ENCODE measurements around the gene B4GALT2.

Gene B4GALT2

DNA sequence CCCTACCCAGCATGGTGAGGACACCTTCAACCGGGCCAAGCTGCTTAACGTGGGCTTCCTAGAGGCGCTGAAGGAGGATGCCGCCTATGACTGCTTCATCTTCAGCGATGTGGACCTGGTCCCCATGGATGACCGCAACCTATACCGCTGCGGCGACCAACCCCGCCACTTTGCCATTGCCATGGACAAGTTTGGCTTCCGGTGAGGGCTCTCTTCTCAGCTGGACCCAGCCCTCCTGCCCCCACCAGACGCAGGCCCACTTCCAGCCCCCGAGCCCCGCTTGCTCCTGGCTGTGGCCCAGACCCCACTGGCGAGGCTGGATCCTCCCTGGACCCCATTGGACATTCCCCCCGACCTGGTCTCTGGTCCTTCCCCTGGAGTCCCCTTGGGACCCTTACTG is 5.8 kb downstream of the B4GALT2 start:
- DNase-seq (ENCODE audit: low read depth), result no peak

- no peak for DNase-seq (ENCODE audit: low read depth)
These were observed 7.1 kb downstream of the B4GALT2 start for GRCh38 chr1:43985984-43986595.

DNA sequence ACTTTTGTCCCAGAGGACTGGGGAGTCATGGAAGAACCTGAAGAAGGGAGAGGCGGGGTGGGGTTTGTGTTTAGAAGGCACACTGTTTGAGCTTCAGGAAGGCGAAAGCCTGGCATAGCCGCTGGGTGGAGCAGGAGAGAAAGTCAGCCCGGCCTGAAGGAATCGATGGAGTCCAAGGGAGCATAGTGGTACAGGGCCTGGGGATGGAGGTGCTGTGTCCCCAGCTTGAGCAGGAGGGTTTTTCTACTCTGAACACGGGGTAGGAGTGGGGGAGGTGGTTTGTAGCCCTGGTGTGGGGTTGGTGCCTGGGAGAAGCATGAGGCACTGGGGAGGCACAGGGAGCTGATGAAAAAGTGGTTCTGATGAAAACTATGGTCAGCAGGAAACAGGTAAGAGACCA is 7.7 kb downstream of the B4GALT2 start:
- DNase-seq (ENCODE audit: low read depth), result no peak

GRCh38 chr1:43987159-43987902 is 8.3 kb downstream of the B4GALT2 start:
- DNase-seq (ENCODE audit: low read depth), result no peak

DNA sequence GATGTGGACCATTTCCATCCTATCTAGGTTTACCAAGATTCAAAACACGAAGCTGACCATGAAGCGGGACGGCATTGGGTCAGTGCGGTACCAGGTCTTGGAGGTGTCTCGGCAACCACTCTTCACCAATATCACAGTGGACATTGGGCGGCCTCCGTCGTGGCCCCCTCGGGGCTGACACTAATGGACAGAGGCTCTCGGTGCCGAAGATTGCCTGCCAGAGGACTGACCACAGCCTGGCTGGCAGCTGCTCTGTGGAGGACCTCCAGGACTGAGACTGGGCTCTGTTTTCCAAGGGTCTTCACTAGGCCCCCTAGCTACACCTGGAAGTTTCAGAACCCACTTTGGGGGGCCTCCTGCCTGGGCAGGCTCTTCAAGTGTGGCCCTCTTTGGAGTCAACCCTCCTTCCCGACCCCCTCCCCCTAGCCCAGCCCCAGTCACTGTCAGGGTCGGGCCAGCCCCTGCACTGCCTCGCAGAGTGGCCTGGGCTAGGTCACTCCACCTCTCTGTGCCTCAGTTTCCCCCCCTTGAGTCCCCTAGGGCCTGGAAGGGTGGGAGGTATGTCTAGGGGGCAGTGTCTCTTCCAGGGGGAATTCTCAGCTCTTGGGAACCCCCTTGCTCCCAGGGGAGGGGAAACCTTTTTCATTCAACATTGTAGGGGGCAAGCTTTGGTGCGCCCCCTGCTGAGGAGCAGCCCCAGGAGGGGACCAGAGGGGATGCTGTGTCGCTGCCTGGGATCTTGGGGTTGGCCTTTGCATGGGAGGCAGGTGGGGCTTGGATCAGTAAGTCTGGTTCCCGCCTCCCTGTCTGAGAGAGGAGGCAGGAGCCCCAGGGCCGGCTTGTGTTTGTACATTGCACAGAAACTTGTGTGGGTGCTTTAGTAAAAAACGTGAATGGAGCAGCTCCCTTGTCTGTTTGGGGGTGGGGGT is 11.5 kb downstream of the B4GALT2 start:
- no peak for DNase-seq (ENCODE audit: low read depth)

GRCh38 chr1:43991200-43991475 is 12.1 kb downstream of the B4GALT2 start:
- DNase-seq (ENCODE audit: low read depth), result no peak

GRCh38 chr1:43991476-43992231 is 12.6 kb downstream of the B4GALT2 start, which contains the start of gene CCDC24:
TSS of gene CCDC24 (plus strand) at chr1:43991599. CDS start at chr1:43991879, 280 bp downstream.
- peak; percentile 45 for DNase-seq (ENCODE audit: low read depth)

GRCh38 chr1:43992232-43992995 is 13.4 kb downstream of the B4GALT2 start:
- no peak for DNase-seq (ENCODE audit: low read depth)

GRCh38 chr1:43993206-43993914 is 14.3 kb downstream of the B4GALT2 start:
- no peak for DNase-seq (ENCODE audit: low read depth)

DNA sequence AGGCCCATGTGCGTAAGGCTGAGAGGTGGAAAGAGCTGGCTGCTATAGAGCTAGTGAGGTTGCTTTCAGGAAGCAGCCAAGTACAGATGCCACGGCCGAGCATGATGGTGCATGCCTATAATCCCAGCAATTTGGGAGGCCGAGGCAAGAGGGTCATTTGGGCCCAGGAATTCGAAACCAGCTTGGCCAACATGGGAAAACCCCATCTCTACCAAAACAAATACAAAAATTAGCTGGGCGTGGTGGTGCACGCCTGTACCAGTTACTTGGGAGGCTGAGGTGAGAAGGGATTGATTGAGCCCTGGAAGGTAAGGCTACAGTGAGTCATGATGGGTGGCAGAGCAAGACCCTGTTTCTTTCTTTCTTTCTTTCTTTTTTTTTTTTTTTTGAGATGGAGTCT is 15.1 kb downstream of the B4GALT2 start:
- no peak for DNase-seq (ENCODE audit: low read depth)

DNA sequence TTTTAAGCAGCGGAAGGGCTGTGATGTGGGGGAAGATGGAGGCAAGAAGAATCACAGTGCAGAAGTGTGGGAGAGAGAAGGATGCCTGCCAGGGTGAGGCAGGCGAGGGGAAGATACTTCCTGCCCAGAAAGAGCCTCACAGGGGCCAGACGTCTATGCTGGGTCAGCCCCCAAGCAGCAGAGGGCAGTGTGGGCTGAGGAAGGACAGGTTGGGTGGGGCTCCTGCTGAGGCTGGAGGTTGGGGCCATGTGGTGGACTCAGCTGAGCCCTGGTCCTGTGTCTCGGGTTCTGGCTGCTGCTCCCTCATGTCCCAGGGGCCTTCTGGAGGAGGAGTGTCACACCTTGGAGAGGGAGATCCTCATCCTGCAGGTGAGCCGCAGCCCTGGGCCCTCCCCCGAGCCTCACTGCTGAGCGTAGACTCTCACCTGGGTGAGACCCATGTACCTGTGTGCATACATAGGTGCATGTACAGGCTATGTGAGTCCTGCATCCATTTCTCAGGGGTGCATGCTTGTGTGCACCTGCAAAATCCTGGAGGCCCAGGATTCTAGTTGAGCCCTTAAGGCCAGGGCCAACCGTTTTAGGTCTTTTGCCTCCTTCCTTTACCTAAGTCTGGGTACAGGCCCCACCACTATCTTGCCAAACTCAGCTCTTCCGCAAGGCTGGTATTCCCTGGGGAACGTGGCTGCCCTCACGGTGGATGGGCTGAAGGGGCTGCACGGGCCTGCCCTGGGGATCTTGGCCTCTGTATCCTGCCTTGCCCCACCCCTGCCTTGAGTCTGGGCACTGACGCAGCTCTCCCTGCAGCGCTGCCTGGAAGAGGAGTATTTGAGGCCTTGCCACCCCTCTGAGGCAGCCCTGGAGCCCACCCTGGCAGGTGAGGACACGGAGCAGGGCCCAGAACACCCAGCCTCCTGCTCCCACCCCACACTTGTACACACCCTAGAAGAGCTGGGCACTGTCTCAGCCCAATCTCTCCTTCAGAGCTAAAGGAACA is 16.1 kb downstream of the B4GALT2 start:
- no peak for DNase-seq (ENCODE audit: low read depth)

DNA sequence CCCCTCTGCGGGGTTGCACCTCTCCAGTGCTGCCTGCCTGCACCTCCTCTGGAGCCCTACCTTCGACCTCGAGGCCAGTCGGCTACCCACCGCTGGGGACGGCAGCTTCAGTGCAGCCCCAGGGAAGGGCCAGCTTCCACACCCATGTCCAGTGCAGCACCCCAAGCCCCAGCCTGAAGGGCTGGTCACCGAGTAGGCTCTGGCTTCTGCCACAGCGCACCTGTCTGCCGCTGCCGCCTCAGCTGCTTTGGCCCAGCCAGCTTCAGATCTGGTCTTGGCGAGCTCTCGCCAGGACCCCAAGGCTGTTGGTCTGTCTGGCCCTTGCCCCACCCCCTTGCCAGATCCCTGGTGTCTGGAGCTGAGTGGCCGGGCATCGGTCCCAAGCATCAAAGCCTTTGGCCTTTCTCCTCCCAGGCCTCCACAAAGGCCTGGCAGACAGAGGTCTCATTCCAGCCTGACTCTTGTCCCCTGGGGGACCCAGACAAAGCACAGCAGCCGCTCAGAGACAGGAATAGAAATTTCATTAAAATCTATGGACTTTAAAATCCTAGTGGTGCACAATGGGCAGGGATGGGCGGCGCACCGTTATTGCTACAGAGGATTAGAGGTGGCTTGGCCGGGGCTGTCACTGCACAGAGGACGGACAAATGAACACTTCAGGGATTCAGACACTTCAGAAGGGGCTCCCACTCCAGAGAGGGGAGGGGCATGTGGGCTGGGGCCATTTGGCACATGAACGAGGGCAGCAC is 17.1 kb downstream of the B4GALT2 start:
- DNase-seq (ENCODE audit: low read depth), result no peak

- no peak for DNase-seq (ENCODE audit: low read depth)
These were observed 17.7 kb downstream of the B4GALT2 start for GRCh38 chr1:43996733-43997115.

GRCh38 chr1:43997295-43997999 is 18.4 kb downstream of the B4GALT2 start:
- no peak for DNase-seq (ENCODE audit: low read depth)

- no peak for DNase-seq (ENCODE audit: low read depth)
These were observed 19.0 kb downstream of the B4GALT2 start for GRCh38 chr1:43998000-43998378.

DNA sequence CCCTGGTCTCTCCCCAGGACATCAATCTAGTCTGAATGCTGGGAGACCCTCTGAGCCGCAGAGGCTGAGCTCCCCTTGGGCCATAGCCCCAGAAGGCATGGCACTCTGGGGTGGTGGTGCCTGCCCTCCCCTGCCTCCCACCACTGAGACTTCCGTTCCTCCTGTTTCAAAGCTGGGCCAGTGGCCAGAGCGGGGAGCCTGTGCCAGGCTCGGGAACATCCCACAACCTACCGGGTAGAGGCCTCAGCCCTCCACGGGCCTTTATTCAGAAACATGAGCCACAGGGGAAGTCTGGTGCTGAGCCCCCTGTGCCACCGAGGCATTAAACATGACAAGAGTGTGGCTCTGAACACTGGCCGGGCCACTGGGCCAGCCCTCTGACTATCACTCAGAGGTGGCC is 20.4 kb downstream of the B4GALT2 start:
- no peak for DNase-seq (ENCODE audit: low read depth)

GRCh38 chr1:44000122-44000665 is 21.2 kb downstream of the B4GALT2 start:
- no peak for DNase-seq (ENCODE audit: low read depth)

DNA sequence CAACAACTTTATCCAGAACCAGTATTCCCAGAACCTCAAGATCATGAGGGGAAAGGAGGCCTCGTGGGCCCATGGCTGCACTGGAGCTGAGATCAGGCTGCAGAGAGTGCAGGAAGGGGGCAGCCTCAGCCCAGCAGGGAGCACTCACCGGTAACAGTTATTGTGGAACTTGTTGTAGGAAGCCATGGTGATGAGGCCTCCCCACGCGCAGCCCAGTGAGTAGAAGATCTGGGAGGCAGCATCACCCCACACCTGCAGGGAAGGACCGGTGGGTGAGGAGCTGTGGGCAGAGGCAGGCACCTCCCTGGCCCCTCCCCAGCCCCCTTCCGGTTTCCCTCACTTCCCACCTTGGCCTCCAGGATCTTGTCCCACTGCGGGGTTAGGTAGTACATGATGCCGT is 23.2 kb downstream of the B4GALT2 start:
- DNase-seq (ENCODE audit: low read depth), result no peak

All from stimulated activated CD8-positive, alpha-beta memory T cell treated with anti-CD3 and anti-CD28 coated beads, Interleukin-15, amount 100 ng/mL, for 1 hour (primary cell).